HepG2 (cell line): ENCODE results near the gene EDEM3. TPM values are rescaled to one million over a fixed set of nuclear protein-coding genes. Genes with fewer than 3 reads are reported as not detected.

ENCODE experiments used
- ATAC-seq: fragments of 200-7000 bp; cut with Tn5 transposase; 3 replicates; pipeline ENCODE4 v1.9.1; 2020; ENCODE audit warnings: mild to moderate bottlenecking, moderate library complexity
- BruUV-seq: library from RNA; stranded (reverse); fragments of 400-500 nt; replicated peaks from 2 replicates; lab custom pipeline; 2021; lab: Mats Ljungman, UMichigan
- CTCF ChIA-PET: fragments of 300-600 bp; formaldehyde crosslinking; extraction: SDS; loops from one replicate; lab custom pipeline; 2021; ENCODE audit warnings: low total read pairs, inconsistent platforms, low intra/inter-chr PET ratio; lab: Yijun Ruan, JAX
- POLR2A ChIA-PET: fragments of 350-600 bp; sonication (Branson Sonifier 250); formaldehyde crosslinking; loops from one replicate; lab custom pipeline; 2020; ENCODE audit warnings: antibody characterized with exemption, inconsistent platforms; lab: Yijun Ruan, JAX
- DNase-seq: peaks from one replicate; pipeline ENCODE4 v3.0.0-alpha.2; 2015; ENCODE audit warnings: low spot score
- FAIRE-seq: peaks from 3 replicates; lab custom pipeline; 2011; peaks lifted over from hg19 to GRCh38; lab: Jason Lieb, UNC
- H2AFZ ChIP-seq: one replicate; pipeline ENCODE4 v1.6.1; 2011; ENCODE audit warnings: low read length, inconsistent platforms
- H3K27ac ChIP-seq: fragments of 300-600 bp; 3 replicates; pipeline ENCODE4 v1.8.0; 2011; ENCODE audit warnings: mixed run types, mild to moderate bottlenecking, mixed read lengths, low read length, inconsistent platforms; ENCODE audit not compliant: insufficient read depth; ENCODE audit errors: extremely low read length
- H3K27me3 ChIP-seq, 2 experiments: fragments of 200-600 bp in 1 of 2; 2 replicates in 1 of 2; 3 replicates in 1 of 2; pipeline versions ENCODE4 v1.6.0 to v1.8.0; 2011; ENCODE audit warnings: low read length in 2 of 2, mild to moderate bottlenecking in 2 of 2, moderate library complexity in 2 of 2, inconsistent platforms in 1 of 2; ENCODE audit not compliant: insufficient read depth in 2 of 2, control insufficient read depth in 1 of 2
- H3K36me3 ChIP-seq, 2 experiments: fragments of 200-600 bp in 1 of 2; replicated peaks in 1 of 2; 2 replicates in 1 of 2; 3 replicates in 1 of 2; pipeline versions ENCODE4 v1.5.1 to v1.8.0; 2011; ENCODE audit warnings: low read length in 2 of 2, inconsistent platforms in 1 of 2; ENCODE audit not compliant: insufficient read depth in 2 of 2, control insufficient read depth in 1 of 2
- H3K4me1 ChIP-seq: 2 replicates; pipeline ENCODE4 v1.5.1; 2012; ENCODE audit warnings: low read length, inconsistent platforms; ENCODE audit not compliant: insufficient read depth
- H3K4me2 ChIP-seq: 2 replicates; pipeline ENCODE4 v1.6.0; 2011; ENCODE audit warnings: low read depth, low read length, inconsistent platforms
- H3K4me3 ChIP-seq, 3 experiments: fragments of 200-600 bp in 1 of 3; sonication (generic), shearing (Covaris generic) in 1 of 3; replicated peaks in 1 of 3; 2 replicates each; pipeline ENCODE4 v1.5.1; 2011 to 2016; ENCODE audit warnings: low read length in 3 of 3, inconsistent platforms in 2 of 3, low read depth in 2 of 3, mild to moderate bottlenecking in 2 of 3, control low read depth in 1 of 3, mixed read lengths in 1 of 3; ENCODE audit not compliant: insufficient read depth in 1 of 3
- H3K79me2 ChIP-seq: one replicate; pipeline ENCODE4 v1.6.1; 2011; ENCODE audit warnings: low read length, inconsistent platforms; ENCODE audit not compliant: insufficient read depth
- H3K9ac ChIP-seq: 2 replicates; pipeline ENCODE4 v1.6.0; 2011; ENCODE audit warnings: mild to moderate bottlenecking, low read depth, low read length, inconsistent platforms; ENCODE audit not compliant: insufficient read depth
- H3K9me3 ChIP-seq: 2 replicates; pipeline ENCODE4 v1.5.1; 2012; ENCODE audit warnings: mild to moderate bottlenecking, low read length
- H4K20me1 ChIP-seq: 2 replicates; pipeline ENCODE4 v1.6.0; 2011; ENCODE audit warnings: inconsistent platforms, mild to moderate bottlenecking, low read length, moderate library complexity; ENCODE audit not compliant: insufficient read depth
- CC2D1A ChIP-seq: sonication (generic); formaldehyde crosslinking; IDR thresholded peaks from 2 replicates; pipeline ENCODE4 v1.8.1; 2023; ENCODE audit warnings: mild to moderate bottlenecking, missing genetic modification reagents
- CCDC6 ChIP-seq: sonication (generic); formaldehyde crosslinking; IDR thresholded peaks from 2 replicates; pipeline ENCODE4 v1.8.1; 2022; ENCODE audit warnings: mild to moderate bottlenecking, missing genetic modification reagents, moderate library complexity
- CHD2 ChIP-seq: IDR thresholded peaks from 2 replicates; pipeline ENCODE4 v1.6.1; 2011; ENCODE audit warnings: low read depth, low read length, improper control_type of control experiment
- DPF2 ChIP-seq: sonication (generic); formaldehyde crosslinking; IDR thresholded peaks from 2 replicates; pipeline ENCODE4 v1.4.0; 2020; ENCODE audit warnings: mild to moderate bottlenecking, low read depth, missing genetic modification reagents, borderline replicate concordance
- E2F1 ChIP-seq: sonication (generic); formaldehyde crosslinking; IDR thresholded peaks from 2 replicates; pipeline ENCODE4 v1.5.0; 2020; ENCODE audit warnings: missing genetic modification reagents
- EZH2 ChIP-seq: conservative IDR thresholded peaks from 2 replicates; pipeline ENCODE4 v1.6.1; 2012; ENCODE audit warnings: mild to moderate bottlenecking, low read depth, low read length, moderate library complexity
- JUNB ChIP-seq: sonication (generic); formaldehyde crosslinking; IDR thresholded peaks from 2 replicates; pipeline ENCODE4 v1.8.0; 2022; ENCODE audit warnings: missing genetic modification reagents, mild to moderate bottlenecking, borderline replicate concordance
- KAT8 ChIP-seq: IDR thresholded peaks from 2 replicates; pipeline ENCODE4 v1.6.1; 2016; ENCODE audit warnings: missing genetic modification reagents, missing compliant biosample characterization
- KDM6A ChIP-seq: IDR thresholded peaks from 2 replicates; pipeline ENCODE4 v1.6.1; 2016; ENCODE audit warnings: low read depth
- MAZ ChIP-seq, 2 experiments: sonication (generic) in 1 of 2; formaldehyde crosslinking in 1 of 2; IDR thresholded peaks; 2 replicates each; pipeline versions ENCODE4 v1.5.0 to v1.6.1; 2012 to 2020; ENCODE audit warnings: low read depth in 2 of 2, mild to moderate bottlenecking in 2 of 2, borderline replicate concordance in 1 of 2, improper control_type of control experiment in 1 of 2, low read length in 1 of 2, missing genetic modification reagents in 1 of 2, moderate library complexity in 1 of 2
- MED1 ChIP-seq: sonication (generic); formaldehyde crosslinking; IDR thresholded peaks from 2 replicates; pipeline ENCODE4 v1.4.0; 2020; ENCODE audit warnings: missing genetic modification reagents
- MIXL1 ChIP-seq: IDR thresholded peaks from 2 replicates; pipeline ENCODE4 v1.6.1; 2016
- MXI1 ChIP-seq: IDR thresholded peaks from 3 replicates; pipeline ENCODE4 v1.6.1; 2012; ENCODE audit warnings: low read depth, low read length, inconsistent platforms, borderline replicate concordance
- PHF8 ChIP-seq: sonication (generic); formaldehyde crosslinking; IDR thresholded peaks from 2 replicates; pipeline ENCODE4 v1.5.0; 2020; ENCODE audit warnings: missing genetic modification reagents
- RAD21 ChIP-seq: fragments of 450-650 bp; formaldehyde crosslinking; IDR thresholded peaks from 2 replicates; pipeline ENCODE4 v1.5.0; 2020; ENCODE audit warnings: mild to moderate bottlenecking
- RELA ChIP-seq: sonication (generic); formaldehyde crosslinking; IDR thresholded peaks from 2 replicates; pipeline ENCODE4 v1.4.0; 2020; ENCODE audit warnings: missing genetic modification reagents
- SOX6 ChIP-seq, 2 experiments: fragments of 450-650 bp in 1 of 2; sonication (generic) in 1 of 2; formaldehyde crosslinking in 1 of 2; IDR thresholded peaks; 2 replicates each; pipeline versions ENCODE4 v1.4.0 to v1.6.1; 2017 to 2020; ENCODE audit warnings: antibody characterized with exemption in 1 of 2, mild to moderate bottlenecking in 1 of 2, missing genetic modification reagents in 1 of 2
- SPEN ChIP-seq: sonication (generic); formaldehyde crosslinking; IDR thresholded peaks from 2 replicates; pipeline ENCODE4 v1.5.1; 2020; ENCODE audit warnings: low read depth, mild to moderate bottlenecking, missing genetic modification reagents
- SRSF1 ChIP-seq: fragments of 200-400 bp; formaldehyde crosslinking; optimal IDR thresholded peaks from 2 replicates; pipeline ENCODE3; 2017; ENCODE audit warnings: mild to moderate bottlenecking, low read depth, low read length, moderate library complexity
- ZNF264 ChIP-seq: sonication (generic); formaldehyde crosslinking; IDR thresholded peaks from 2 replicates; pipeline ENCODE4 v1.4.0; 2020; ENCODE audit warnings: missing genetic modification reagents
- ZNF3 ChIP-seq: IDR thresholded peaks from 2 replicates; pipeline ENCODE4 v1.7.0; 2017; ENCODE audit warnings: inconsistent platforms
- ZNF33B ChIP-seq: sonication (generic); formaldehyde crosslinking; IDR thresholded peaks from 2 replicates; pipeline ENCODE4 v1.5.1; 2020; ENCODE audit warnings: mild to moderate bottlenecking, missing genetic modification reagents
- ZNF619 ChIP-seq: sonication (generic); formaldehyde crosslinking; IDR thresholded peaks from 2 replicates; pipeline ENCODE4 v1.4.0; 2020; ENCODE audit warnings: mild to moderate bottlenecking, missing genetic modification reagents
- ZNF883 ChIP-seq: sonication (generic); formaldehyde crosslinking; IDR thresholded peaks from 2 replicates; pipeline ENCODE4 v1.5.1; 2020; ENCODE audit warnings: mild to moderate bottlenecking, missing genetic modification reagents; ENCODE audit errors: not compliant biosample characterization
- WGBS: methylation state at CpG from one replicate; pipeline ENCODE4 v1.1.6; 2017; ENCODE audit warnings: low lambda C conversion rate; 5-methylcytosine and 5-hydroxymethylcytosine counted together
- in situ Hi-C: cut with HindIII; loops from 2 replicates; pipeline ENCODE4 v1.10.0; 2017; ENCODE audit warnings: low pct_unique_long_range_greater_than_20kb; ENCODE audit not compliant: extremely low pct_ligation_motif_present
- intact Hi-C: fragments of 100-400 bp; cut with micrococcal nuclease; formaldehyde crosslinking; loops from one replicate; pipeline ENCODE4 v1.10.0; 2022; ENCODE audit not compliant: unreplicated experiment
- polyA plus RNA-seq, 8 experiments: library from polyadenylated mRNA; depleted of rRNA in 3 of 8; stranded (reverse) in 7 of 8; unstranded in 1 of 8; fragments of >200 nt; fragmentation: Illumina TruSeq in 4 of 8; extraction: Trizol in 4 of 8; gene quantifications; 2 replicates each; pipeline versions ENCODE4 v1.2.1 to v1.2.3, GENCODE V29; 2011 to 2016; ENCODE audit warnings: low read depth in 4 of 8, missing spikeins in 1 of 8, mixed read lengths in 1 of 8; ENCODE audit not compliant: insufficient read depth in 1 of 8
- total RNA-seq, 5 experiments: library from RNA; depleted of rRNA; stranded (reverse); fragments of >200 nt; fragmentation: Illumina TruSeq; extraction: Trizol; gene quantifications; 2 replicates each; pipeline ENCODE4 v1.2.3, GENCODE V29; 2016; ENCODE audit warnings: low read depth in 1 of 5

EDEM3 gene
- total and polyA plus RNA-seq, 2 of the 13 experiments (the other 11 are each of a cell fraction or from before 2014, with no cell fraction given), result 13.1 to 18.2 TPM

GRCh38 chr1:184792450-184792969, 37.9 kb upstream of the EDEM3 start:
- peak overlapping the region in 2 of 3 experiments; percentile 15 to 31; a peak in 2 of 6 replicates for H3K4me3 ChIP-seq
- in situ Hi-C loops, result no loop called here
- peak; percentile 75 for DNase-seq
- ChIA-PET CTCF (no interaction called here), POLR2A (interaction anchor here (1.2 kb wide), 1 partner anchor 38 kb away, joined by 4 read pairs; the partner anchor contains the start of gene EDEM3)
- H3K27me3 ChIP-seq, result no peaks in the 10 kb centered on the region
- WGBS, result 3% methylated on average over 5 of the region's 5 CpGs
- H2AFZ ChIP-seq, result no peak overlapping the region
- intact Hi-C loops, result no loop called here
- peak overlapping the region; percentile 6 for H3K27ac ChIP-seq
- peak overlapping the region; percentile 70 for H3K4me2 ChIP-seq
- ATAC-seq, result peak; percentile 96
- no peaks in the 10 kb centered on the region for H3K36me3 ChIP-seq
- H4K20me1 ChIP-seq, result no peaks in the 10 kb centered on the region
- no peak for FAIRE-seq
- no peak overlapping the region for H3K9ac ChIP-seq
- BruUV-seq, result no TSS peak
- peaks cover 21% of the 10 kb centered on the region for H3K4me1 ChIP-seq
- H3K9me3 ChIP-seq, result no peaks in the 10 kb centered on the region
- H3K79me2 ChIP-seq, result no peaks in the 10 kb centered on the region
- TF ChIP-seq SPEN (CRISPR knock-in tag) (no peak), MIXL1 (CRISPR knock-in tag) (no peak), EZH2 (no peak), ZNF33B (no peak), DPF2 (0 out of 2 replicates have a peak, but pooled peaks have one; percentile 57), CCDC6 (CRISPR knock-in tag) (no peak), CHD2 (no peak), ZNF264 (CRISPR knock-in tag) (no peak; the same call in 1 of the 2 replicates), SRSF1 (no peak), MED1 (0 out of 2 replicates have a peak, but pooled peaks have one; percentile 21), PHF8 (no peak), ZNF3 (CRISPR knock-in tag) (peak; percentile 14; the same call in 1 of the 2 replicates), SOX6 (IDR thresholded peaks at IDR 0.05) (no peak), SOX6 (CRISPR knock-in tag; IDR thresholded peaks at IDR 0.05) (peak; percentile 45; the same call in 1 of the 2 replicates), JUNB (no peak), KAT8 (0 out of 2 replicates have a peak, but pooled peaks have one; percentile 46), MXI1 (no peak), KDM6A (no peak), RAD21 (CRISPR knock-in tag) (no peak), RELA (no peak), MAZ (IDR thresholded peaks at IDR 0.05; ENCODE audit: borderline replicate concordance, low read depth, low read length) (no peak), MAZ (CRISPR knock-in tag; IDR thresholded peaks at IDR 0.05; ENCODE audit: low read depth) (no peak), E2F1 (CRISPR knock-in tag) (no peak), CC2D1A (CRISPR knock-in tag) (no peak), ZNF883 (CRISPR knock-in tag) (no peak), ZNF619 (CRISPR knock-in tag) (no peak)
